Osteoblast (primary cell): Measurements from ENCODE around the gene FKBP2. TPM values are rescaled to one million over a fixed set of nuclear protein-coding genes. Genes with fewer than 3 reads are reported as not detected.

ENCODE experiments used
- DNase-seq: peaks from one replicate; pipeline ENCODE4 v3.0.0; 2011; ENCODE audit warnings: low spot score, mixed read lengths; ENCODE audit not compliant: insufficient read length; ENCODE audit errors: missing footprints
- H2AFZ ChIP-seq: 2 replicates; pipeline ENCODE4 v1.6.0; 2011; ENCODE audit warnings: mild to moderate bottlenecking, low read length
- H3K27ac ChIP-seq: 2 replicates; pipeline ENCODE4 v1.5.1; 2011; ENCODE audit warnings: mild to moderate bottlenecking, low read depth, low read length, moderate library complexity
- H3K27me3 ChIP-seq: 2 replicates; pipeline ENCODE4 v1.6.0; 2012; ENCODE audit warnings: mild to moderate bottlenecking, control low read depth, inconsistent platforms, low read length, moderate library complexity; ENCODE audit not compliant: insufficient read depth
- H3K36me3 ChIP-seq: 2 replicates; pipeline ENCODE4 v1.5.1; 2011; ENCODE audit warnings: mild to moderate bottlenecking, low read length, control low read depth, moderate library complexity; ENCODE audit not compliant: insufficient read depth
- H3K4me1 ChIP-seq: 2 replicates; pipeline ENCODE4 v1.5.1; 2011; ENCODE audit warnings: mild to moderate bottlenecking, low read length, control low read depth, moderate library complexity; ENCODE audit not compliant: insufficient read depth
- H3K4me2 ChIP-seq: 2 replicates; pipeline ENCODE4 v1.6.0; 2011; ENCODE audit warnings: mild to moderate bottlenecking, low read length; ENCODE audit not compliant: insufficient read depth
- H3K4me3 ChIP-seq: fragments of 200-600 bp; sonication (generic); 3 replicates; pipeline ENCODE4 v1.5.1; 2012; ENCODE audit warnings: mild to moderate bottlenecking, low read length, inconsistent platforms; ENCODE audit not compliant: insufficient read depth
- H3K79me2 ChIP-seq: 2 replicates; pipeline ENCODE4 v1.6.0; 2012; ENCODE audit warnings: mild to moderate bottlenecking, low read length, control low read depth, inconsistent platforms; ENCODE audit not compliant: insufficient read depth
- H3K9me3 ChIP-seq: 2 replicates; pipeline ENCODE4 v1.5.1; 2011; ENCODE audit warnings: low read depth, low read length, control low read depth
- H4K20me1 ChIP-seq: 2 replicates; pipeline ENCODE4 v1.6.0; 2012; ENCODE audit warnings: mild to moderate bottlenecking, low read length, control low read depth; ENCODE audit not compliant: insufficient read depth
- CTCF ChIP-seq: IDR thresholded peaks from 2 replicates; pipeline ENCODE4 v1.5.1; 2011; ENCODE audit warnings: mild to moderate bottlenecking, low read depth, low read length, moderate library complexity; ENCODE audit errors: extremely low read depth
- total RNA-seq: library from RNA; depleted of rRNA; stranded (reverse); fragments of >200 nt; gene quantifications from 2 replicates; pipeline ENCODE4 v1.2.3, GENCODE V29; 2012

Gene FKBP2
- total RNA-seq, 1 donor: 31.1 TPM

DNA sequence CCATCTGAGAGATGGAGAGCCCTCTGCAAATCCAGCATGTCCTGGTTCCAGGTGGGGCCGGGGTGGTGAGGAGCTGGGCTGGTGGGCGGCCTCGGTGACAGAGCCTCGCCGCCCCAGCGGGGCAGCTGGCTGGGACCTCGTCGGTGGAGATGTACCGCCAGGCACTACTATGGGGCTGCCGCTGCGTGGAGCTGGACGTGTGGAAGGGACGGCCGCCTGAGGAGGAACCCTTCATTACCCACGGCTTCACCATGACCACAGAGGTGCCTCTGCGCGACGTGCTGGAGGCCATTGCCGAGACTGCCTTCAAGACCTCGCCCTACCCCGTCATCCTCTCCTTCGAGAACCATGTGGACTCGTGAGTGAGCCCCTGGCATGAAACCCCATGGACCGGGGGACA, 17.5 kb downstream of the FKBP2 start:
- Histone ChIP-seq H3K4me2 (no peak overlapping the region), H3K4me3 (no peak overlapping the region), H4K20me1 (no peaks in the 10 kb centered on the region), H3K4me1 (peaks cover 8% of the 10 kb centered on the region), H3K27me3 (no peaks in the 10 kb centered on the region), H3K79me2 (peaks cover 11% of the 10 kb centered on the region), H2AFZ (no peak overlapping the region), H3K27ac (no peak overlapping the region), H3K36me3 (peaks cover 45% of the 10 kb centered on the region), H3K9me3 (no peaks in the 10 kb centered on the region)
- peak; percentile 73 for DNase-seq
- TF ChIP-seq CTCF: no peak

GRCh38 chr11:64258946-64259532, 18.1 kb downstream of the FKBP2 start:
- H4K20me1 ChIP-seq: no peaks in the 10 kb centered on the region
- no peaks in the 10 kb centered on the region for H3K27me3 ChIP-seq
- H3K9me3 ChIP-seq: no peaks in the 10 kb centered on the region
- H3K27ac ChIP-seq: no peak overlapping the region
- DNase-seq: peak; percentile 62
- H3K4me2 ChIP-seq: no peak overlapping the region
- peaks cover 5% of the 10 kb centered on the region for H3K79me2 ChIP-seq
- H3K4me3 ChIP-seq: no peak overlapping the region
- no peak for TF ChIP-seq CTCF
- peaks cover 48% of the 10 kb centered on the region for H3K36me3 ChIP-seq
- peaks cover 6% of the 10 kb centered on the region for H3K4me1 ChIP-seq
- no peak overlapping the region for H2AFZ ChIP-seq

DNA sequence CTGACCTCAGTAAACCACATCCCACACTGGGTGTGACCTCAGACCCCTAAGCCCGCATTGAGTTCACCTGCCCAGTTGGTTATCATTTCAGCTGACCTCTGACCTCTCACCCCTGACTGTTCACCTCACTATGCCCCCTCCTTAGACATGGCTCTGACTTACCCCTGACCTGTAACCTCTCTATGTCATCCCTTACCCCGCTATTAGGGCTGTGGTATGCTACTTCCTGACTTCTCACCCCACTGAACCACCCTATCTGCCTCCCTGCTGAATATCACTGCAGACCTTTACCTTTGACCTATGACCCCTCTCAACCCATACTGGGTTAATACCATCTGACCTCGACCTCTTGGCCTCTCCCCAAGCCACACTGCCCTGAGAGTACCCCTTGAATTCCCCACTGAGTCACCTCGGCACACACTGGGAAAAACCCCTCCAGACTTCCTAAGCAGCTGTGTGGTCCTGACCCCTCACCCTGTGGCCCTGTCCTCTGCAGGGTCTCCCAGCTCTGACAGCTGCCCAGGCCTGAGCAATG, 18.7 kb downstream of the FKBP2 start:
- Histone ChIP-seq H3K4me2 (no peak overlapping the region), H3K27ac (no peak overlapping the region), H3K36me3 (peaks cover 47% of the 10 kb centered on the region), H3K27me3 (no peaks in the 10 kb centered on the region), H3K9me3 (no peaks in the 10 kb centered on the region), H3K4me3 (no peak overlapping the region), H2AFZ (no peak overlapping the region), H3K79me2 (no peaks in the 10 kb centered on the region), H4K20me1 (no peaks in the 10 kb centered on the region), H3K4me1 (peaks cover 6% of the 10 kb centered on the region)
- peak; percentile 89 for DNase-seq
- no peak for TF ChIP-seq CTCF

DNA sequence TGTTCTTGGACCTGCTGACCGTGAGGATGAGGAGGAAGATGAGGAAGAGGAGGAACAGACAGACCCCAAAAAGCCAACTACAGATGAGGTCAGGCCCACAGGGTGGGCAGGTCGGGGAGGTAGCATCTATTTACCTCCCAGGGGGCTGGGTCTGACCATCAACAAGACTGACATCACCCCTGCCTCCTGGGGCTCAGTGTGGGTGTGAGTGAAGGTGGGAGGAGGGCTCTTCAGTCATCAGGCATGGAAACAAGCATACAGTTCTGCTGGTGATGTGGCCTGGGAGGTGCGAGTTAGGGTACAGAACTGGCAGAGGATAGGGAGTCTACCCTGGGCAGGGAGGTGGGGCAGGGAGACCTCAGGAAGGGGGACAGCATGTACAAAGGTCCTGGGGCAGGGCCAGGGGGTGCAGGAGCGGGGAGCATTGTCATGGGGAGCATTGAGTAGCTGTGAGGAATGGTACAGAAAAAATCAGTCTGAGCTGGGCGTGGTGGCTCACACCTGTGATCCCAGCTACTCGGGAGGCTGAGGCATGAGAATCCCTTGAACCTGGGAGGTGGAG, 19.3 kb downstream of the FKBP2 start:
- H3K4me1 ChIP-seq: peaks cover 6% of the 10 kb centered on the region
- no peaks in the 10 kb centered on the region for H3K79me2 ChIP-seq
- H3K27me3 ChIP-seq: no peaks in the 10 kb centered on the region
- H4K20me1 ChIP-seq: no peaks in the 10 kb centered on the region
- TF ChIP-seq CTCF: no peak
- no peak overlapping the region for H3K4me3 ChIP-seq
- no peak overlapping the region for H2AFZ ChIP-seq
- H3K9me3 ChIP-seq: no peaks in the 10 kb centered on the region
- no peak overlapping the region for H3K27ac ChIP-seq
- DNase-seq: peak; percentile 76
- no peak overlapping the region for H3K4me2 ChIP-seq
- H3K36me3 ChIP-seq: peaks cover 46% of the 10 kb centered on the region
